ENCODE measurements around the gene ATCAY.

The ATCAY gene

GRCh38 chr19:3975144-3975543 lies 94.7 kb downstream of the ATCAY start:
- Histone ChIP-seq H3K4me1 (ENCODE audit: low read length) (peaks cover 4% of the 10 kb centered on the region), H3K9me3 (ENCODE audit: insufficient read depth, low read length) (no peaks in the 10 kb centered on the region), H4K20me1 (ENCODE audit: insufficient read depth, low read length) (peaks cover 51% of the 10 kb centered on the region), H3K9ac (ENCODE audit: low read length) (no peak overlapping the region), H3K79me2 (ENCODE audit: low read length) (peaks cover 46% of the 10 kb centered on the region), H3K36me3 (replicated peaks; ENCODE audit: low read depth, low read length) (peaks cover 48% of the 10 kb centered on the region), H2AFZ (ENCODE audit: low read depth, low read length) (no peak overlapping the region), H3K27me3 (ENCODE audit: low read depth, low read length) (no peaks in the 10 kb centered on the region), H3K4me2 (ENCODE audit: low read length) (no peak overlapping the region), H3K27ac (ENCODE audit: low read length) (no peak overlapping the region), H3K4me3 (ENCODE audit: low read length) (no peak overlapping the region)
- no peak for TF ChIP-seq EZH2phosphoT487 (IDR thresholded peaks at IDR 0.05; ENCODE audit: low read depth)
- no peak for TF ChIP-seq CTCF (IDR thresholded peaks at IDR 0.05; ENCODE audit: low read depth, low read length)

GRCh38 chr19:3975637-3976087 lies 95.2 kb downstream of the ATCAY start:
- no peak overlapping the region for H3K4me3 ChIP-seq (ENCODE audit: low read length)
- no peak overlapping the region for H3K4me2 ChIP-seq (ENCODE audit: low read length)
- H3K9me3 ChIP-seq (ENCODE audit: insufficient read depth, low read length) = no peaks in the 10 kb centered on the region
- no peak overlapping the region for H3K9ac ChIP-seq (ENCODE audit: low read length)
- peaks cover 46% of the 10 kb centered on the region for H3K79me2 ChIP-seq (ENCODE audit: low read length)
- peaks cover 3% of the 10 kb centered on the region for H3K4me1 ChIP-seq (ENCODE audit: low read length)
- peaks cover 55% of the 10 kb centered on the region for H4K20me1 ChIP-seq (ENCODE audit: insufficient read depth, low read length)
- H3K27me3 ChIP-seq (ENCODE audit: low read depth, low read length) = no peaks in the 10 kb centered on the region
- no peak overlapping the region for H3K27ac ChIP-seq (ENCODE audit: low read length)
- no peak overlapping the region for H2AFZ ChIP-seq (ENCODE audit: low read depth, low read length)
- H3K36me3 ChIP-seq (replicated peaks; ENCODE audit: low read depth, low read length) = peaks cover 53% of the 10 kb centered on the region
- TF ChIP-seq CTCF (IDR thresholded peaks at IDR 0.05; ENCODE audit: low read depth, low read length) (no peak), EZH2phosphoT487 (IDR thresholded peaks at IDR 0.05; ENCODE audit: low read depth) (no peak)

GRCh38 chr19:3976495-3977241 lies 96.2 kb downstream of the ATCAY start:
- TF ChIP-seq EZH2phosphoT487 (IDR thresholded peaks at IDR 0.05; ENCODE audit: low read depth) (no peak), CTCF (IDR thresholded peaks at IDR 0.05; ENCODE audit: low read depth, low read length) (no peak)
- Histone ChIP-seq H3K36me3 (replicated peaks; ENCODE audit: low read depth, low read length) (peaks cover 63% of the 10 kb centered on the region), H3K9ac (ENCODE audit: low read length) (no peak overlapping the region), H3K4me1 (ENCODE audit: low read length) (no peaks in the 10 kb centered on the region; the same call in 1 of the 2 replicates), H3K27me3 (ENCODE audit: low read depth, low read length) (no peaks in the 10 kb centered on the region), H3K9me3 (ENCODE audit: insufficient read depth, low read length) (no peaks in the 10 kb centered on the region), H3K79me2 (ENCODE audit: low read length) (peaks cover 54% of the 10 kb centered on the region), H3K4me3 (ENCODE audit: low read length) (no peak overlapping the region), H4K20me1 (ENCODE audit: insufficient read depth, low read length) (peaks cover 65% of the 10 kb centered on the region), H2AFZ (ENCODE audit: low read depth, low read length) (no peak overlapping the region), H3K27ac (ENCODE audit: low read length) (no peak overlapping the region), H3K4me2 (ENCODE audit: low read length) (no peak overlapping the region)

All from OCI-LY3 (cell line).